HUDEP-2 (cell line): ENCODE data around the gene SYT2.
"Not testable (repeated sequence)": the region's sequence is repeated elsewhere in the genome, so short reads cannot be mapped to it uniquely, and the experiment has no call there.

ENCODE experiments used
- DNase-seq, 76 experiments: peaks; one replicate each; lab custom pipeline; 2025; ENCODE audit not compliant: unreplicated experiment in 76 of 76; lab: John Stamatoyannopoulos, UW

The SYT2 gene

GRCh38 chr1:202644219-202645096, 65.8 kb downstream of the SYT2 start:
- no peak for DNase-seq

- DNase-seq: no peak
Measured at GRCh38 chr1:202643397-202644218, 66.6 kb downstream of the SYT2 start.

DNA sequence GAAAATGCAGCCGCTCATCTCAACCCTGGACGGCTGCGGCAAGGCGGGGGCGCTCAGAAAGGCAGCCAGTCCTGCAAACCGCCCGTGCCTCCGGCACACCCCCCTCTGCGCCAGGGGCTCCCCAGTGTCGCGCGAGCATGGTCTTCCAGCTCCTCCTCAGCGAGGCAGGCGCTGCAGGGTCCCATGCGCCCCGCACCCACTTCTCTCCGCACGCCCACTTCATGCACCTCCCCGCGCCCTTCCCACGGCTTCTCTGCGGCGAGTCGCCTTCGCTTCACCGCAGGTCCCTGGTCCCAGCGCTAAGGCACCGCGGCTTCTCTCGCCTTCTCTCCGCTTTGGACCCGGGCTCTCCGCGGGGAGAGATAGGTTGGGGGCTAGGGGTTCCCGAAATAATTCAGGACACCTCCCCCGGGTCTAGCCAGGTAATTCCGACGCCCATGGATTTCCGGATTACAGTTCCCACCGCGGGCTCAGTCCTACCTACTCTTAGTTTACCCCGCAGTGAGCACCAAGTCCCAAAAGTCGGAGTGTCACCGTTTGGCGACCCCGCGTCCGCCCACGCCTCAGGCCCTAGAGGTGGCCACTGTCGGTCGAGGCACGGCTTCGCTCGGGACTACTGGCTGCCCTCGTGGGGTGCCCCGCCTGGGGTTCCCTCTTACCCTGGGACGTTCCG, 67.5 kb downstream of the SYT2 start:
- DNase-seq: no peak

- DNase-seq: no peak
Measured at GRCh38 chr1:202642212-202642611, 68.0 kb downstream of the SYT2 start.

DNA sequence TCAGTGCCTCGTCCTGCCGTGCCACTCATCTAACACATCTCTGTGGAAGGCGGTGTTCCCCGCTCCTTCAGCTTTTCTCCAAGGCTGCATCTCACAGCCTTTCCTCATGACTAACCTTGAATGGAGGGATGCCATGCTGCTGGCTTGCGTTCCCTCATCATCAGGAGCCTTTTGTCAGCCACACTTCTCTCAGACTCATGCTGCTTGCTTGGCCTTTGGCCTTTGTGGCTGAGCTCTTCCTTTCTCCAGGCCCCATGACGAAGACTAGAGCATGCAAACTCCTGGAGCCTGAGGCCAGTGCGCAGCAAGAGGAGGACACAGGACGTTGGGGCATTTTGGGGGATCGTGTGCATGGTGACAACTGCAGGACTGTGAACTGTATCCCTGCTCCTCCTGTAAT, 70.8 kb downstream of the SYT2 start:
- DNase-seq: no peak

DNA sequence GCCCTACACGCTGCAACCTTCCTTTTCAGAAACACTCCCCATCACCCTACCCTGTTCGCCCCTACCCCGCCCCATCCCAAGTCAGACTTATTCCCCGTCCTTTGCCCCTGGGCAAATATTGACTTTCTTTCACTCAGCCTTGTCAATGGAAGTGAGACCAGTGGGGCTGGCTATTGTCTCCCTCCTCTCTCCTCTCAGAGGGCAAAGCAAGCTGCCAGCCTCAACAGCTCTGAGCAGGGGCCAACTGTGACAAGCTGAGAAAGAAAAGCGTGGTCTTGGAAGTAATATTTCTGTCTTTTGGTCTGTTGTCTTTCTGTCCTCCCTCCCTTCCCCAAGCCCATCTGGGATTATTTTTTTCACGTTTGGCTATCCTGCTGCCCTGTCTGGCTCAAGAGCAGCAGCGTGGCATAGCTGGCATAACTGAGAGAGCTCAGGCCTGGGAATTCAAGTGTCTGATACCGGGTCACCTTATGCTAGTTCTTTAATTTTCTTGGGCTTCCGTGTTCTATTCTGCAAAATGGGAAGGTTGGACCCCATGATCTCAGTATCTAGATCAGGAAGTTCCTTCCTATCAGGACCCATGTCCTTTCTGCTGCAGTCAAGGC, 71.5 kb downstream of the SYT2 start:
- not testable (repeated sequence) for DNase-seq

DNA sequence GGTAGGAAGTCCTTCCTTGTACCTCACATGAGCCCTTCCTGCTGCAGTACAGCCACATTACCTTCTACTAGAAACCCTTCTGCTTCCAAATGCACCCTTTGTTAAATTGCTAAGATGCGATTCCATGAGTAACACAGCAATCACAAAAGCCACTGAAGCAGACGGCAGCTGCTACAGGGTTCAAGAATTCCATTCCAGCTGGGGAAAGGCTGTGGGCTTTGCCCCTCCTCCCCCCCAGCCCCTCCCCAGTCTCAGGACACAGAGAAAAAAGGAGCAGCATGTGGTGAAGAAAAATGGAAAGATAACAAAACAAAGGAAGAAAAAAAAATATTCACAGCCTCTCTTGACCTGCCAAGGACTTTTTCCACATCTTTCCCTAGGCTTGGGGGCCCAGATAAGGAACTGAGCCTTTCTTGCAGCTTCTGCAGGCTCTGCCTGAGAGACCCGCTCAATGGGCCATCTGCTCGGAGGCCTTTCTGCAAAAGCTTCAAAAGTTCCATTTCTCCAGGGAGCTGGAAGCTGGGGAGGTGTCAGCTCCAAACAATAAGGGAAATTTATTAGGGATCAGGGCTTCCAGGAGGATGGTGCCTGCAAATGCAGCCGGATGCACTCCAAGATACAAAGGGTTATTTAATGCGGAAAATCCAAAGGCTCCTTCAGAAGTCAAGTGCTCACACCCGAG, 72.1 kb downstream of the SYT2 start:
- no peak for DNase-seq

DNA sequence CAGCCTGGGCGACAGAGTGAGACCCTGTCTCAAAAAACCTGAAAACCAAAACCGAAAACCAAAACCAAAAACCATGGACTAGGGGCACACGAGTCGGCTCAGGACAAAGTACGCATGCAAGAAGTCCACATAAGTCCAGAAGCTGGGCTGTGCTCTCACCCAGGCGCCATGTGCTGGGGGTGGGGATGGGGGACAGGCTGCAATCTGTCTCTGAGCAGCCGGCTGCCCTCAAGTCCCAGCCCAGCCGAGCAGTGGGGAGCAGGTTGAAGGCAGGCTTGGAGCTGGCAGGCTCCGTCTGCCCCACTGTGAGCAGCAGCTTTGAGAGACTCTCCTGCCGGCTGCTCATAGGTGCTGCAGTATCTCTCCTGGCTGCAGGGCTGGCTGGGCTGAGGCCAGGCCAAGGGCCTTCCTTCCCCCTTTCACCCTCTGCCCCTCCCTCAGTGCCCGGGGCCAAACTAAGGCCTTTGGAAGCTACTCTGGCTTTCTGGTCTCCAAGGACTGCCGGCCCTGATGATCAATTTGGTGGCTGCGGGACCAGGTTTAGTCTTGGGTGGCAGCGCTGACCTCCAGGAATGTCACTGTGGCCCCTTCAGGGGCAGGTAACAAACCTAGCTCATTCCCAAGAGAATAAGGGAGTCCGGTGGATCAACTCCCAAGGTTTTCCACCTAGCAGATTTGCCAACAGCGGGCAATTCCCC, 72.8 kb downstream of the SYT2 start:
- not testable (repeated sequence) for DNase-seq

DNA sequence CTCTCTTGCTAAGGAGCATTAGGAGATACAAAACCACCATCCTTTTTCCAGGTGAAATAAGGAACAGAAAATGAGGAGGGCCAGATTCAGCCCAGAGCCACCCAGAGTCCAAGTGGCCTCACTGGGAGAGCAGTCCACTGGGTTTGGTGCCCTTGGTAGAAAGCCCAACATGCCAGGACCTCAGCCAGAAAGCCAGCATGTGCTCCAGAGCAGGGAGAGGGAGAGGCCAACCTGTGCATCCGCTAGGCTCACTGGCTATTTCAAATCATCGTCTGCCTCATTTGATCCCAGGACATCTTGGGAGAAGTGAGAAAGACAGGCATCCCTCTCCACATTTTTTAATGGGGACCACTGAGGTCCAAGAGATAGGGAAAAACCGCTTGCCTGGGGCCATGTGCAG, 74.1 kb downstream of the SYT2 start:
- DNase-seq: not testable (repeated sequence)

DNA sequence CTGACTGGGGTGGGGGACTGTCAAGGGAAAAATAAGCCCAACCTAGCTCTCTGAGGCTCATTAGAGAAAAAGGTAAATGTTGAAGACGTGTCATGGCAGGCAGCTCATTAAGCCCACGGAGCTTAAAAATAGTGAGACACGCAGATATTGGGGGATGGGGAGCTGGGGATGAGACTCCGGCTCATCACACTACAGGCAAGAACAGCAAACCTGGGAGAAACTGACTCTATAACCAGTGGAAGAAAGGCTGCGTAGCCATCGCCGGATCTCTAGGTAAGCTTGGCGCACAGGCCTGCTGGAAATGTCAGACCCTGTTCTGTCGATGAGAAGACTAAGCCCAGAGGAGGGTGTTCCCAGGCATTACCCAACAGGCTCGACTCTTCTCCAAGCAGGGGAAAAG, 78.0 kb downstream of the SYT2 start:
- no peak for DNase-seq

- DNase-seq: no peak
Measured at GRCh38 chr1:202631076-202631923, 79.0 kb downstream of the SYT2 start.

- no peak for DNase-seq
Measured at GRCh38 chr1:202630541-202630940, 79.7 kb downstream of the SYT2 start.

DNA sequence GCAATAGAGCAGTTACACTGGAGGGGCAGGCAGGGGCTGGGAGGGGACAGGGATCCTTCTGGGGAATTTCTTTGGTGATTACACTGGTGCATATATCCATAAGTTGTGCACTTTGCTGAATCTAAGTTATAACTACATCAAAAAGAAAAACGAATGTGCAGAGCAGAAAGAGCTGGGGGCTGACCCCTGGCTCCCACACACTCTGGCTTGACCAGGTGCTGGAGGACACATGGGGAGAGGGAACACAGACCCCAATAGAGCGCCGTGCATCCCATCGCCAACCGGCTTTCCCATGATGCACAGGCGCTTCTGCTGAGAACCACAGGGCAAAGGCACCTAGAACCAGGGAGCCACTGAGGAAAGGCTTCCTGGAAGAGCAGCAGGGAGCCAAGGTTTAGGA, 80.2 kb downstream of the SYT2 start:
- DNase-seq: not testable (repeated sequence)

GRCh38 chr1:202629257-202629811, 80.9 kb downstream of the SYT2 start:
- not testable (repeated sequence) for DNase-seq

- DNase-seq: no peak
Measured at GRCh38 chr1:202628646-202629215, 81.5 kb downstream of the SYT2 start.

DNA sequence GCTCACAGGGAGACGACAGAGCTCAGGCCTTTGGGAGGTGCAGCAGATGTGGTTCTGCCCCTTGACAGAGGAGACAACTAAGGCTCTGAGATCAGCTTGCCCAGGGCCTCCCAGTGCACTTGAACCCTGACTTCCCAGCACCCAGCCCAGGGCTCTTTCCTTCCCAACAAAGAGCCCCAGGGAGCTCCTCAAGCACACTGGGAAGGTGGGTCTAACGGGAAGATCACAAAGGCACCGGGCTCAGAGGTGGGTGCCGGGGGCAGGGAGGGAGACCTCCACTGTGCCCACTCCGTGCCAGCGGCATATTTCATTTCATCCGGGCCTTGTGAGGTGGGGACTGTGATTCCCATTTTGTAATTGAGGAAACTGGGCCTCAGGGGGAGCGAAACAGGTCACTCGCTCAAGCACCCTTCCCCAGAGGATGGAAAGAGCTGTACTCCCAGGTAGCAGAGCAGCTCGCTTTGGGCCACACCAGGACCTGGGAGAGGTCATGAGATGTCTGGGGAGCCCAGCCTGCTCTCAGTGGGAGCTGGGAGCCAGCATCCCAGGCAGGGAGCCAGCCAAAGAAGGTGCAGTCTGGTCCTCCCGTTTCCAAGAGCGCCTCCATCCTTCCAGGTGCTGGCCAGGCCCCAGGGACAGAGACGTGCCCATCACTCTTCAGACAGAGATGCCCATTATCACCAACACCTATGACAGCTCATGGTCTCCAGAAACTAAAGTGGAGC, 82.3 kb downstream of the SYT2 start:
- DNase-seq: no peak

GRCh38 chr1:202627036-202627435, 83.2 kb downstream of the SYT2 start:
- DNase-seq: not testable (repeated sequence)
